ENCODE results near the gene SELENOF.

DNA sequence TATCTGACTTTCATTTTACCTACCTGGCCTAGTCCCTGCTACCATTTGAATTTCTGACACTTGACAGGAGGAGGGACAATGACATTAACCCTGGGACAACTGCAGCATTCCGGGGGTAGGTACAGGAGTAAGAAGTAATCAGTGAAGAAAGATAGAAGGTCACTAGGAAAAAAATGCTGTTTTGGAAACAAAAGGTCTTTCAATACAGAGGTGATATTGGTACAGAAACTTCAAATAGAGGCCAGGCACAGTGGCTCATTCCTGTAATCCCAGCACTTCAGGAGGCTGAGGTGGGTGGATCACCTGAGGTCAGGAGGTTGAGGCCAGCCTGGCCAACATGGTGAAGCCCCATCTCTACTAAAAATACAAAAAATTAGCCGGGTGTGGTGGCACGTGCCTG lies 68.4 kb downstream of the SELENOF start:
- TF ChIP-seq, protein P1, sequence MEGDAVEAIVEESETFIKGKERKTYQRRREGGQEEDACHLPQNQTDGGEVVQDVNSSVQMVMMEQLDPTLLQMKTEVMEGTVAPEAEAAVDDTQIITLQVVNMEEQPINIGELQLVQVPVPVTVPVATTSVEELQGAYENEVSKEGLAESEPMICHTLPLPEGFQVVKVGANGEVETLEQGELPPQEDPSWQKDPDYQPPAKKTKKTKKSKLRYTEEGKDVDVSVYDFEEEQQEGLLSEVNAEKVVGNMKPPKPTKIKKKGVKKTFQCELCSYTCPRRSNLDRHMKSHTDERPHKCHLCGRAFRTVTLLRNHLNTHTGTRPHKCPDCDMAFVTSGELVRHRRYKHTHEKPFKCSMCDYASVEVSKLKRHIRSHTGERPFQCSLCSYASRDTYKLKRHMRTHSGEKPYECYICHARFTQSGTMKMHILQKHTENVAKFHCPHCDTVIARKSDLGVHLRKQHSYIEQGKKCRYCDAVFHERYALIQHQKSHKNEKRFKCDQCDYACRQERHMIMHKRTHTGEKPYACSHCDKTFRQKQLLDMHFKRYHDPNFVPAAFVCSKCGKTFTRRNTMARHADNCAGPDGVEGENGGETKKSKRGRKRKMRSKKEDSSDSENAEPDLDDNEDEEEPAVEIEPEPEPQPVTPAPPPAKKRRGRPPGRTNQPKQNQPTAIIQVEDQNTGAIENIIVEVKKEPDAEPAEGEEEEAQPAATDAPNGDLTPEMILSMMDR (IDR thresholded peaks at IDR 0.05), result no peak
- TF ChIP-seq POLR2A (IDR thresholded peaks at IDR 0.05), result no peak

All from Peyer's patch (tissue), 4 donors.